IMR-90 (cell line): Measurements from ENCODE around the gene ZKSCAN5. TPM values are rescaled to one million over a fixed set of nuclear protein-coding genes. Genes with fewer than 3 reads are reported as not detected.

Source experiments
- ATAC-seq: fragments of 200-7000 bp; cut with Tn5 transposase; 2 replicates; pipeline ENCODE4 v1.9.1; 2020; ENCODE audit warnings: low read depth, mild to moderate bottlenecking, moderate library complexity
- BruUV-seq: library from RNA; stranded (reverse); fragments of 400-500 nt; replicated peaks from 2 replicates; lab custom pipeline; 2021; lab: Mats Ljungman, UMichigan
- CTCF ChIA-PET: fragments of 300-600 bp; formaldehyde crosslinking; extraction: SDS; loops from one replicate; lab custom pipeline; 2021; ENCODE audit warnings: antibody characterized with exemption; lab: Yijun Ruan, JAX
- POLR2A ChIA-PET: fragments of 300-600 bp; sonication (Branson Sonifier 250); formaldehyde crosslinking; loops from one replicate; lab custom pipeline; 2022; ENCODE audit warnings: antibody characterized with exemption; ENCODE audit not compliant: unreplicated experiment; lab: Charles Lee
- DNase-seq: peaks from one replicate; pipeline ENCODE4 v3.0.0; 2013
- H2AFZ ChIP-seq: replicated peaks from 2 replicates; pipeline ENCODE3; 2013; ENCODE audit warnings: low read length, mild to moderate bottlenecking; ENCODE audit not compliant: poor library complexity
- H2AK5ac ChIP-seq: 2 replicates; pipeline ENCODE4 v1.6.1; 2013; ENCODE audit warnings: low read depth, low read length, inconsistent platforms
- H2AK9ac ChIP-seq: replicated peaks from 2 replicates; pipeline ENCODE3; 2013; ENCODE audit warnings: mild to moderate bottlenecking, low read depth, low read length, moderate library complexity; ENCODE audit not compliant: poor library complexity
- H2BK120ac ChIP-seq: 2 replicates; pipeline ENCODE4 v1.6.1; 2013; ENCODE audit warnings: low read depth, low read length, inconsistent platforms
- H2BK15ac ChIP-seq: 3 replicates; pipeline ENCODE4 v1.6.1; 2013; ENCODE audit warnings: low read depth, low read length, inconsistent platforms
- H2BK20ac ChIP-seq: 2 replicates; pipeline ENCODE4 v1.6.1; 2013; ENCODE audit warnings: low read depth, mild to moderate bottlenecking, inconsistent platforms, low read length, moderate library complexity
- H2BK5ac ChIP-seq: 2 replicates; pipeline ENCODE4 v1.6.1; 2013; ENCODE audit warnings: mild to moderate bottlenecking, low read depth, low read length, inconsistent platforms; ENCODE audit not compliant: poor library complexity, severe bottlenecking
- H3K14ac ChIP-seq: replicated peaks from 2 replicates; pipeline ENCODE4 v1.6.1; 2013; ENCODE audit warnings: low read depth, low read length, inconsistent platforms
- H3K18ac ChIP-seq: 2 replicates; pipeline ENCODE4 v1.6.1; 2013; ENCODE audit warnings: low read depth, low read length, control low read depth
- H3K23ac ChIP-seq: 2 replicates; pipeline ENCODE4 v1.6.1; 2013; ENCODE audit warnings: low read depth, low read length, inconsistent platforms
- H3K27ac ChIP-seq: 2 replicates; pipeline ENCODE4 v1.5.1; 2013; ENCODE audit warnings: mild to moderate bottlenecking, control low read depth, low read length; ENCODE audit not compliant: insufficient read depth
- H3K27me3 ChIP-seq: 2 replicates; pipeline ENCODE4 v1.6.1; 2013; ENCODE audit warnings: low read length; ENCODE audit not compliant: control insufficient read depth, insufficient read depth
- H3K36me3 ChIP-seq: 2 replicates; pipeline ENCODE4 v1.6.1; 2013; ENCODE audit warnings: low read length, mixed read lengths; ENCODE audit not compliant: control insufficient read depth, insufficient read depth
- H3K4ac ChIP-seq: 2 replicates; pipeline ENCODE4 v1.6.1; 2013; ENCODE audit warnings: low read depth, low read length, inconsistent platforms
- H3K4me1 ChIP-seq: 2 replicates; pipeline ENCODE4 v1.6.1; 2013; ENCODE audit warnings: low read length, mixed read lengths; ENCODE audit not compliant: control insufficient read depth, insufficient read depth
- H3K4me2 ChIP-seq: 2 replicates; pipeline ENCODE4 v1.6.1; 2013; ENCODE audit warnings: low read depth, mild to moderate bottlenecking, control low read depth, low read length, moderate library complexity
- H3K4me3 ChIP-seq: 2 replicates; pipeline ENCODE4 v1.5.1; 2013; ENCODE audit warnings: low read depth, mild to moderate bottlenecking, control low read depth, low read length, moderate library complexity; ENCODE audit not compliant: insufficient read depth
- H3K56ac ChIP-seq: 2 replicates; pipeline ENCODE4 v1.6.1; 2013; ENCODE audit warnings: low read length, inconsistent platforms; ENCODE audit not compliant: insufficient read depth; ENCODE audit errors: extremely low read depth
- H3K79me1 ChIP-seq, 2 experiments: 2 replicates each; pipeline ENCODE4 v1.6.1; 2013; ENCODE audit warnings: low read length in 2 of 2, inconsistent platforms in 1 of 2, low read depth in 1 of 2
- H3K9ac ChIP-seq: 2 replicates; pipeline ENCODE4 v1.6.1; 2013; ENCODE audit warnings: low read depth, low read length, control low read depth
- H3K9me1 ChIP-seq: 2 replicates; pipeline ENCODE4 v1.6.1; 2013; ENCODE audit warnings: low read length, inconsistent platforms; ENCODE audit not compliant: insufficient read depth
- H3K9me3 ChIP-seq: 2 replicates; pipeline ENCODE4 v1.6.1; 2013; ENCODE audit warnings: low read length; ENCODE audit not compliant: control insufficient read depth, insufficient read depth
- H4K20me1 ChIP-seq: 2 replicates; pipeline ENCODE4 v1.6.1; 2013; ENCODE audit warnings: low read length, inconsistent platforms; ENCODE audit not compliant: insufficient read depth
- H4K5ac ChIP-seq: 2 replicates; pipeline ENCODE4 v1.6.1; 2013; ENCODE audit warnings: mild to moderate bottlenecking, low read depth, low read length, control low read depth
- H4K8ac ChIP-seq, 2 experiments: 2 replicates each; pipeline ENCODE4 v1.6.1; 2013; ENCODE audit warnings: low read depth in 2 of 2, low read length in 2 of 2, control low read depth in 1 of 2, inconsistent platforms in 1 of 2
- H4K91ac ChIP-seq: 2 replicates; pipeline ENCODE4 v1.6.1; 2013; ENCODE audit warnings: low read depth, low read length, inconsistent platforms; ENCODE audit not compliant: insufficient read depth
- BHLHE40 ChIP-seq: fragments of 150-350 bp; IDR thresholded peaks from 2 replicates; pipeline ENCODE4 v1.6.1; 2016; ENCODE audit warnings: mild to moderate bottlenecking, low read depth, low read length
- CEBPB ChIP-seq: IDR thresholded peaks from 2 replicates; pipeline ENCODE4 v1.6.1; 2012; ENCODE audit warnings: low read depth, low read length, improper control_type of control experiment
- CHD1 ChIP-seq: IDR thresholded peaks from 2 replicates; pipeline ENCODE4 v1.6.1; 2012; ENCODE audit warnings: low read depth, low read length, improper control_type of control experiment
- NFE2L2 ChIP-seq: fragments of 150-350 bp; IDR thresholded peaks from 2 replicates; pipeline ENCODE4 v1.6.1; 2016; ENCODE audit warnings: low read depth, mild to moderate bottlenecking, low read length
- POLR2A ChIP-seq: IDR thresholded peaks from 2 replicates; pipeline ENCODE4 v1.6.1; 2012; ENCODE audit warnings: mild to moderate bottlenecking, low read depth, low read length
- RAD21 ChIP-seq: IDR thresholded peaks from 2 replicates; pipeline ENCODE4 v1.6.1; 2012; ENCODE audit warnings: low read length, improper control_type of control experiment
- RFX5 ChIP-seq: IDR thresholded peaks from 2 replicates; pipeline ENCODE4 v1.8.0; 2012; ENCODE audit warnings: low read depth, mild to moderate bottlenecking, low read length, moderate library complexity
- WGBS, 2 experiments: methylation state at CpG; one replicate each; pipeline versions ENCODE4 v1.1.5 to v1.1.7; 2013; ENCODE audit warnings: missing lambda C conversion rate in 2 of 2; ENCODE audit not compliant: insufficient read length in 1 of 2; ENCODE audit errors: extremely low coverage in 2 of 2; 5-methylcytosine and 5-hydroxymethylcytosine counted together
- dilution Hi-C: fragments of 300-500 bp; cut with HindIII; formaldehyde crosslinking; loops from one replicate; pipeline ENCODE4 v1.14.3; 2018; ENCODE audit warnings: low sequenced_read_pairs; ENCODE audit not compliant: unreplicated experiment
- in situ Hi-C: fragments of 300-500 bp; cut with MboI; formaldehyde crosslinking; loops from 3 replicates; pipeline ENCODE4 v1.14.3; 2019; ENCODE audit warnings: low sequenced_read_pairs, inconsistent platforms, mixed read lengths
- intact Hi-C: fragments of 100-400 bp; cut with micrococcal nuclease; formaldehyde crosslinking; loops from 2 replicates; pipeline ENCODE4 v1.10.0; 2022
- polyA plus RNA-seq, 3 experiments: library from polyadenylated mRNA; depleted of rRNA; stranded (reverse); fragments of >200 nt; gene quantifications; 2 replicates each; pipeline ENCODE4 v1.2.3, GENCODE V29; 2012; ENCODE audit warnings: low replicate concordance in 1 of 3
- total RNA-seq: library from RNA; depleted of rRNA; stranded (reverse); fragments of >200 nt; gene quantifications from 2 replicates; pipeline ENCODE4 v1.2.3, GENCODE V29; 2012
- TF ChIP-seq, protein P1 (sequence below): fragments of 150-350 bp; IDR thresholded peaks from 2 replicates; pipeline ENCODE4 v1.6.1; 2017; ENCODE audit warnings: mild to moderate bottlenecking, antibody characterized with exemption, low read length, low read depth
- TF ChIP-seq, protein P2 (sequence below): conservative IDR thresholded peaks from 2 replicates; pipeline ENCODE4 v1.5.1; 2012; ENCODE audit warnings: mild to moderate bottlenecking, low read depth, low read length, improper control_type of control experiment

ZKSCAN5 gene
- total and polyA plus RNA-seq, 2 of the 4 experiments (the other 2 are of a cell fraction): 5.5 to 16.3 TPM

DNA sequence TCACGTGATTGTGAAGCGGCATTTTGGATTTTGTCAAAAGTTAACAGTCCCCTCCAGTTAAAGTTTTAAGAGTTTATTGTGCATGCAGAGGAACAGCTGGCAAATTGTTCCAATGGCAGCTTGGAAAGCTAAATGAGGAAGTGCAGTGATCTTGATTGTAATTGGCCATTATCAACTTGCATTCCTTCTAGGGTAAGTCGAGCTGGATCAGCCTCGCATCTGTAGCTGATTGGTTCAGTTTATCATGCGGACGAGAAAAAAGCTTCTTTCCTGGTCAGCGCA lies 31.2 kb upstream of the ZKSCAN5 start:
- Histone ChIP-seq H3K18ac (0 out of 2 replicates have a peak overlapping the region, but pooled peaks have one; percentile 11), H2AK9ac (peak overlapping the region; percentile 96), H3K23ac (peak overlapping the region; percentile 75; the same call in 1 of the 2 replicates), H3K79me1 (peaks cover 21 to 28% of the 10 kb centered on the region in 2 experiments), H2BK5ac (peak overlapping the region; percentile 37), H3K9me3 (no peaks in the 10 kb centered on the region), H4K20me1 (0 out of 2 replicates have a peak, but pooled peaks cover 2% of the 10 kb centered on the region), H4K91ac (no peak overlapping the region; the same call in 1 of the 2 replicates), H3K27me3 (no peaks in the 10 kb centered on the region), H3K4me2 (peak overlapping the region; percentile 97), H3K4ac (peak overlapping the region; percentile 62; the same call in 1 of the 2 replicates), H3K9ac (peak overlapping the region; percentile 79), H4K8ac (peak overlapping the region; percentile 2 to 83; a peak in 2 of 4 replicates), H2BK20ac (no peak overlapping the region), H3K4me1 (0 out of 2 replicates have a peak, but pooled peaks cover 2% of the 10 kb centered on the region), H4K5ac (peak overlapping the region; percentile 36), H3K4me3 (peak overlapping the region; percentile 80), H3K36me3 (peaks cover 3% of the 10 kb centered on the region), H3K56ac (peak overlapping the region; percentile 76; the same call in 1 of the 2 replicates), H3K14ac (peak overlapping the region; percentile 92), H3K27ac (peak overlapping the region; percentile 57), H2AFZ (peak overlapping the region; percentile 98), H2BK120ac (no peak overlapping the region), H3K9me1 (peaks cover 5% of the 10 kb centered on the region; the same call in 1 of the 2 replicates), H2AK5ac (peak overlapping the region; percentile 46; the same call in 1 of the 2 replicates), H2BK15ac (no peak overlapping the region)
- TF ChIP-seq CHD1: no peak
- TF ChIP-seq, protein P1, sequence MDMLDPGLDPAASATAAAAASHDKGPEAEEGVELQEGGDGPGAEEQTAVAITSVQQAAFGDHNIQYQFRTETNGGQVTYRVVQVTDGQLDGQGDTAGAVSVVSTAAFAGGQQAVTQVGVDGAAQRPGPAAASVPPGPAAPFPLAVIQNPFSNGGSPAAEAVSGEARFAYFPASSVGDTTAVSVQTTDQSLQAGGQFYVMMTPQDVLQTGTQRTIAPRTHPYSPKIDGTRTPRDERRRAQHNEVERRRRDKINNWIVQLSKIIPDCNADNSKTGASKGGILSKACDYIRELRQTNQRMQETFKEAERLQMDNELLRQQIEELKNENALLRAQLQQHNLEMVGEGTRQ: peak; percentile 56
- no peak for TF ChIP-seq CEBPB
- TF ChIP-seq, protein P2, sequence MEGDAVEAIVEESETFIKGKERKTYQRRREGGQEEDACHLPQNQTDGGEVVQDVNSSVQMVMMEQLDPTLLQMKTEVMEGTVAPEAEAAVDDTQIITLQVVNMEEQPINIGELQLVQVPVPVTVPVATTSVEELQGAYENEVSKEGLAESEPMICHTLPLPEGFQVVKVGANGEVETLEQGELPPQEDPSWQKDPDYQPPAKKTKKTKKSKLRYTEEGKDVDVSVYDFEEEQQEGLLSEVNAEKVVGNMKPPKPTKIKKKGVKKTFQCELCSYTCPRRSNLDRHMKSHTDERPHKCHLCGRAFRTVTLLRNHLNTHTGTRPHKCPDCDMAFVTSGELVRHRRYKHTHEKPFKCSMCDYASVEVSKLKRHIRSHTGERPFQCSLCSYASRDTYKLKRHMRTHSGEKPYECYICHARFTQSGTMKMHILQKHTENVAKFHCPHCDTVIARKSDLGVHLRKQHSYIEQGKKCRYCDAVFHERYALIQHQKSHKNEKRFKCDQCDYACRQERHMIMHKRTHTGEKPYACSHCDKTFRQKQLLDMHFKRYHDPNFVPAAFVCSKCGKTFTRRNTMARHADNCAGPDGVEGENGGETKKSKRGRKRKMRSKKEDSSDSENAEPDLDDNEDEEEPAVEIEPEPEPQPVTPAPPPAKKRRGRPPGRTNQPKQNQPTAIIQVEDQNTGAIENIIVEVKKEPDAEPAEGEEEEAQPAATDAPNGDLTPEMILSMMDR: no peak
- TF ChIP-seq NFE2L2: no peak
- no peak for TF ChIP-seq POLR2A
- no peak for TF ChIP-seq BHLHE40
- TF ChIP-seq RFX5: no peak
- no peak for TF ChIP-seq RAD21
- dilution Hi-C loops (no loop called here), intact Hi-C loops (no loop called here), in situ Hi-C loops (no loop called here)
- ATAC-seq (peak; percentile 54), DNase-seq (peak; percentile 82)
- CTCF ChIA-PET: no interaction called here
- WGBS, 2 experiments: 33% methylated on average over 1 of the region's 7 CpGs; no CpG with 5 or more reads in 1 of the 2 experiments
- POLR2A ChIA-PET: no interaction called here
- TSS peak; percentile 67 for BruUV-seq
